HG03025 (cell line): ENCODE measurements around the gene ZNF219.

Experiments
- ATAC-seq: cut with Tn5 transposase; IDR thresholded peaks from one replicate; pipeline ENCODE4 v1.9.1; 2021; ENCODE audit warnings: mild to moderate bottlenecking, moderate library complexity; ENCODE audit not compliant: unreplicated experiment, low FRiP score

The ZNF219 gene

DNA sequence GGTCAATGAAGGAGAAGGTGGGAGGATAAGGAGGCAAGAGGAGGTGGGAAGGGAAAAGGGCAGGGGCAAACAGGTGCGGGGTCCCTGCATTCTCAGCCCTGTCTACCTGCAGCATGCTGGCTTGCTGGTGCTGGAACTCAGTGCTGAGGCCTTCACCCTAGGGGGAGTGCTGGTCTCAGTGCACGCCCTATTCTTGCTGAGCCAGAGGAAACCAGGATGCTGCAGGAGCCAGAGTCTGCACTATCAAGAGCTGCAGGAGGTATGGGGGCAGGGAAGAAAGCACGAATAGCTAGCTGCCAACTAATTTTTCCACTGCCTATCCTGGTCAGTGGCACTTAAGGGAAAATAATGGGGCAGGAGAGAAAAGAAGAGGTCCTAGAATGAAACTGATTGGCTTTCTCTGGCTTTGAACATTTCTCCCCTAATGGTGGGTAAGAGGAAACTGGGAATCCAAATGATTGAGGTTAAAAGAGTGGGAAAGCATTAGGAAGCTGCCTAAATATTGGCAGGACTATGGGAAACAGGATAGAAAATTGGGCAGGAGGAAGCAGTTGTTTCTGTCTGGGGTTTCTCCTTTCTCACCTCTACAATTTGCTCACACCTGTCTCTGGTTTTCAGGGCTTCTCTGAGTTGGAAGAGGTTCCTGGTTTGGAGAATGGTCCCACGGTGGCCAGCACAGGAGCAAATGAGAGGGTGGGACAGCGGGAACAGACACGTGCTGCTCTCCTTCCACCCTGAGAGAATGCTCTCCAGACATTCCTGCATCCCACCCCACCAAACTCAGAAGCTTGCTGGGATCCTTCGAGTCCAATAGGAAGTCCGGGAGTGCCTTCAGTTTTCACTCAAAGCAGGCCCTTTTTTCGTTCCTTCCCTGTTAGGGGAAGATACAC is 4.3 kb upstream of the ZNF219 start:
- no peak for ATAC-seq

DNA sequence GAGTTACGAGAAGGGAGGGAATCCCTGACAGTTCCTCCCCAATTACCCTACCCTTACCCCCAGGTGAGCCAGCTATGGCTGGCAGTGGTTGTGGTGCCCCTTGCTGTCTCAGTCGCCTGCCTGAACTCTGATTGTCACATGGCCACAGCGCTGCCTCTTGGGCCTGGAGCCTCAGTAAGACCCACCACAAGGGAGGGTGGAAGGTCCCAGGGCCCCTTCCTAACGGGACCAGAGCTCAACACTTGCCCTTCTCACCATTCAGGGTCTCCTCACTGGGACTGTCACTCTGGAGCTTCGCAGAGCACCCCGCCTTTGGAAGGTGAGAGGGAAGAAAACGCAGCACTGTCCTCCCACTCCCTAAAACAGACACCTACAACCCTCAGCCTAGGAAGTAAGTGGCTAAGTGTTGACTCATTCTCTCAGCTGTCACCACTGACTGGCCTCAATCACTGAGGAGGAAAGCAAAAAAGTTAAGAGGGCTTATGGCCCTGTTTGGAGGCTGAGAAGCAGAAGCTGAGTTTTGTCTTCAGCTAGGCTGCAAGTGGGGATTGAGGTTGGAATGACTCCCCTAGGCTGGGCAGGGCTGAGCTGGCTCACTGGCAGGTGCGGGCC is 3.5 kb upstream of the ZNF219 start:
- no peak for ATAC-seq

DNA sequence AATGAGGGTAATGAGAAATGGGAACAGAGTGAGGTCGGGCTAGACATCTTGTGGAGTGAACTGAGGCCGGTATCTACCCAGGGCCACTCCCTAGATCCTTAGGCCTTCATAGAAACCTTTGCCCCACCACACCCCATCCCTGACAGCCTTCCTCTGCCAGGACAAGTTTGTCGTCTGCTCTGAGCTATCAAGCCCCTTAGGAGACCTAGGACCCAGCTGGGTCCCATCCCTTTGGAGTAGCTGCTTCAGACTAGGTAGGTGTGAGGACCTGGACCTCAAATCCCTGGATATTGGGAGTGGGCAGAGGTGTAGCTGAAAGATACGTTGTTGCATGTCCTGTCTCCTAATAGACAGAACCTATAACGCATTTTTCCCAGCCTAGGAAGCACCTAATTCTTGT is 2.5 kb upstream of the ZNF219 start, which contains the start of gene TMEM253:
TSS of gene TMEM253 (plus strand) at position 136 of the 400 bp plus-strand sequence. CDS start 278 bp downstream, outside the sequence.
- ATAC-seq: no peak

DNA sequence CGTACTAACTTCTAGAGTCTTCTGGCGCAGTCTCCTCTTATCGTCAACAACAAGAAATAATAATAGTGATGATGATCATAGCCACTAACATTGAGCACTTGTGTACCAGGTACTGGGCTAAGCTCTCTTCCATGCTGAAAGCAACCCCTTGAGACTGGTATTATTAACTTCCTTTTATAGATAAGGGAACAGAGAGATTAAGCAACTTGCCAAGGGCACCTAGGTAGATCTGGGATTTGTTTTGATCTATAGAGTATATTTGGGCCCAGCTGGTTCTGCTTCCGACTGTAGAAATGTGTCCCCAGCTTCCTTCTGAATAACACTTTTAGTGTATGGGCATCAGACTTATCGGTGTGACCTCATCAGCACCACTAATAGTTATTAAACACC is 1.1 kb upstream of the ZNF219 start:
- ATAC-seq: no peak

DNA sequence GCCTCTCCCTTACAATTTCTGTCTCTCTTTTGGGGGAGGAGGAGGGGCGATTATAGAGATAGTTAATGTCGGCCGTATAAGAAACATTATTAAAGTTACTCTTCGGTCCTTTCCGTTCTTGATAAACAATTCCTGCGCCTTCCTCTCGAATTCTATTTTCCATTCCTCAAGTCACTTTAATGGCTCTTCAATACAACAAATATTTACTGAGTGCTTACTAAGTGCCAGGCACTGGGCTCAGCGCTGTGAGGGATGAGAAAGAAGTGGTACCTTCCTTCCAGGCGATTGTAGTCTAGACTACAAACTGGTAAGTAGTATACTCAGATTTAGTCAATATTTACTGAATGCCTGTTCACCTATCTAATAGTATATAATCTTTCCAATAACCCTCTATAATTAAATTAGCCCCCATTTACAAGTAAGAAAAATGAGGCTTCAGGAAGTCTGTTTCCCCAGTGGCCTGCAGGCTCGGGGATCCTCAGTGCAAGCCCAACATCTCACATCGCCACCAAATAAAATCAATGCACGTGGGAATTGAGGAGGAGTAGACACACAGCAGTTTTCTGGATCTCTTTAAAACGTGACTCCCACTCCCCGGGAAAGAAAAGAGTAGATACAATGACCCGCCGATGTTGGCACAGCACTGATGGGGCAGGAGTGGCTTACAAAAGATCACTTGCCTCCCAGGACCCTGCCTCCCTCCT is 589 bp upstream of the ZNF219 start:
- ATAC-seq: no peak

DNA sequence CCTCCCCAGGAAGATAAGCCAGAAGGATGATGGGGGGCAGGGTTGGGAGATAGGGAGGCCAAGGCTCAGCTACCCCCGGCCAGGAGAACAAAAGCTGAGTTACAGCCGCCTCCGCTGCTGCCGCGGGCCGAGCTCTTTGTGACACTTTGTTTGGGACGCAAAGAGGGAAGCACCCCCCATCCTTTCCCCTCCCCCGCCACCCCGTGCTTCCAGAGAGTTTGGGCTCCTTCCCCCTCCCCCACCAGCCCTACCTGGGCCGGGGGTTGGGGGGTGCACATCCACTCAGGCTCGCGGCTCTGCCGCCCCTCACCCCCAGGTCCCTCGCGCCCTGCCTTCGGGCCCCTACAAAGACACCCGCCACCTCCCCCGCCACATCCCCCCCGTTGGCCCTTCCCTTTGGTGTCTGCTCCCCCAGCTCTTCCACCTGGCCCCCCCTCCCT is 799 bp downstream of the ZNF219 start:
- ATAC-seq: no peak

DNA sequence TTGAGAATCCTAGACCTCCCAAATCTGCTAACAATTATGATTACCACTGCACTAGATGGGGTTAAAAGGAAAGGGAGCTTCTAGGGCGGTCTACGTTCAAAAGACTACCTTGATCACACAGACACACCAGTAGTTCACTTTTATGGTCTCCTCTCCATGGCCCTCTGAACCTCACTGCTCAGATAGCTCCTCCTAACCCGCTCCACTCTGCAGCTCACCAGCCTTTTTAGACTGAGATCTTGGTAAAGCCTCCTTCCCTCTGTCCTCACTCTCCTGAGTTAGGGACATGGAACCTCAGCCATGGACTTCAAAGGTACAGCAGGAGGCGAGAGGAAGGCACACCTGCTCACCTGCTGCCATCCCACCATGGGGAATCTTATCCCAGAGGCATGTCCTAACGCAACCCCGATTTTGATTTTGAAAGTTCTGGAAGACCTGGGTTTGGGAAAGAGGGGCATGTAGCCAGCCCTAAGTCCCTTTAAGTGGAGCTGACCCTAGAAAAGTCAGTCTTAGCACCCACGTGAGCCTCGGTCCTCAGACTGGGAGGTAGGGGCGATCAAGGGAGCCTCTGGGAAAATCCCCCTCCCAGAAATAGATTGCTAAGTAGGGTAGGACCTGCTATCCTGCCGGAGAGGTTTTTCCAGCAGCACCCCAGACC is 1.3 kb downstream of the ZNF219 start:
- ATAC-seq: no peak

DNA sequence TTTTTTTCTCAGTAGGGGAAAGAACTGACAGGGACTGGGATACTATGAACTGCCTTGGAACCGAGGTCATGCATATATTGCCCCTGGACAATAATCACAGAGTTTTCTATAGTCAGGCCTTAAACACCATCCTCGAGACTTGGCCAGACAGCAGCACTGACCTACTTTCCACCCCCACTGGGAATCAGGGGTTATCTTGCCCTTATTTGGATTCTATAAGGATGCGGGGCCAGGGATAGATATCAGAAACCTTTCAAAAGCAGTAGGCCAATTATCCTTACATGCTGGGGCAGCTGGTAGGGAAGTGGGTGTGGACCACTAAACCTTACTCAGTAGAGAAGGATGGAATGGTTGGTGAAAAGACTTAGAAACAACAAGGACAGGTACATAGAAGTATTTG is 2.0 kb downstream of the ZNF219 start:
- no peak for ATAC-seq

DNA sequence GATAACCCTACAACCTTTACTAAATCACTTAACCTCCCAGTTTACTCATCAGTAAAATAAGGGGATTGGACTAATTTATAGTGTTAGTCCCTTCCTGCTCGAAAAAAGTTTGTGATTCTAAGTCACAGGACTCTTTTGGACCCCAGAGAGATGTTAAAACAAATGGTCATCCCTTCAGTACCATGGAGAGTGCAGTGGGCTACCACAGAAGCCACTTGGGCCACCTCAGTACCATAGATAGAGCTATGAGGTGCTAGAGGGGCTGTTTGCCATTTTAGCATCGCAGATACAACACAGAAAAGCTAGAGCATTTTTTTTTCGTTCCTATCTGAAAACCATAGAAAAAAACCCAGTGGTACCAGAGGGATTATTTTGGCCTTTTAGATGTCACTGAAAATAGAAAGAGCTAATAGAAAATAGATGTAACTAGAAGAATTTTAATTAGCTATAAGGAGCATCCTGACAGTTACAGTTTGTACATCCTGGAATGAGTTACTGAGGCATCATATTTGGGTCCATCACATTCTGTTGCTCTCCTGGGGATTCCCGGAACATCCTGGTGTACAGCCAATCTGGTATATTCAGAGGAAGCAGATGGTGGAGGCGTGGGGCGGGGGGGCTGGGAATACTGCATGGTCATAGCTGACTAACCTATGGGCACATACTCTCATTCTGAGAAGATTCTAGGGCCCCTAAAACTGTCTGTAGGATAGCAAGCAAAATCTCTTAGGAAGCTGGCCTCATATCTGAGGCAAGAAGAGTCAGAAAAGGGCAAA is 2.8 kb downstream of the ZNF219 start:
- ATAC-seq: no peak

DNA sequence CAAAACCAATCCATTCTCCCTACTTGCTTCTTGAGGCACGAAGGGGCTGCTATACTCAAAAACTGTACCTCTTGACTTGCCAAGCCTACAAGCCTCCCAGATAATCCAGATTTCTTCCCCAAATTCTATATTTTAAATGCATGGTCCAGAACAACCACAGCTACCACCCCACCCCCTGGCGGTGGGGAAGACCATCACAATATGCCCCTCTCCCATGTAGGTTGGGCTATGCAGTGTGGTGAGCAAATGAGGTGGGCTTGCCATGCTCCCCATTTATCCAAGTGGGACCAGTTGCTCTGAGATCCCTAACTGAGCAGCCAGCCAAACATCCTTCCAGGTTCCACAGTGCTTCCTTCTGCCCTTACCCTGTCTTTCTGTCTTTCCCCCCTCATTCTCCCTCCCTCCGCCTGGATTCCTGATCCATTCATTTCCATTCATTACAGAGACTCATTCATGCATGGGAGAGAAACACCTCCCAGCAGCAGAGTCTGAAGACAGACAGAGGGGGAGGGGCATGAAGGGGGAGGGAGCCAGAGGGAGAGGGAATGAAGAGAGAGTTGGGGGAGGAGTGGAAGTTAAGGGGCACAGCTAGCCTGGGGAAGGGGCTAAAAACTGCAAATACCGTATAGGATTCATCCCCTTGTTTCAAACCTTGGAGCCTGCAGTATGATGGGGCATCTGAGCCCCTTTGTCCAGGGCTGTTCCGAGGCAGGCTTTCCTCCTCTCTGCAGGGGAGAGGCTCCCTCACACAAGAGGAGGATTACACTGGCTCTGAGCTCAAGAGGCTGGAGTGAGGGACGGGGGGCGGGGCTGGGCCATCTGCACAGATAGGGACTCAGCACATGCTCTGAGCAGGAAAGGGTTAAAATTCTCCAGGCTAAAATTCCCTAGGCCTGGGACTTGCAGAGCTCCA is 4.4 kb downstream of the ZNF219 start:
- no peak for ATAC-seq

DNA sequence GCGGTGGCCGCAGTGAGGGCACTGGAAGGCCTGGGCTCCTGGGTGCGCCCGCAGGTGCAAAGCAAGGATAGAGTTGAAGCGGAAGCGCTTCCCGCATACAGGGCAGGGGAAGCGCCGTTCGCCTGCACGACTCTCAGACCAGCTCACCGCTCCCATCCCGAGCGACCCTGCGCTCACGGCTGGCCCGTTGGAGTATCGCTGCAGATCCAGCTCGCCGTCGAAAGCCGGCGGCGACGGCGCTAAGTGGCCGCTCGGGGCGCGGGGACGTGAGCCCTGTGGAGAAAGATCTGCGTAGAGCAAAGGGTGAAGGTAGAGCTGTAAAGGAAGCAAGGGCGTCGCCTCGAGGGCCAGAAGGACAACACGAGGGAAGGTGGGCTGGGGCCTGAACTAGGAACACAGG is 5.4 kb downstream of the ZNF219 start:
- ATAC-seq: no peak

DNA sequence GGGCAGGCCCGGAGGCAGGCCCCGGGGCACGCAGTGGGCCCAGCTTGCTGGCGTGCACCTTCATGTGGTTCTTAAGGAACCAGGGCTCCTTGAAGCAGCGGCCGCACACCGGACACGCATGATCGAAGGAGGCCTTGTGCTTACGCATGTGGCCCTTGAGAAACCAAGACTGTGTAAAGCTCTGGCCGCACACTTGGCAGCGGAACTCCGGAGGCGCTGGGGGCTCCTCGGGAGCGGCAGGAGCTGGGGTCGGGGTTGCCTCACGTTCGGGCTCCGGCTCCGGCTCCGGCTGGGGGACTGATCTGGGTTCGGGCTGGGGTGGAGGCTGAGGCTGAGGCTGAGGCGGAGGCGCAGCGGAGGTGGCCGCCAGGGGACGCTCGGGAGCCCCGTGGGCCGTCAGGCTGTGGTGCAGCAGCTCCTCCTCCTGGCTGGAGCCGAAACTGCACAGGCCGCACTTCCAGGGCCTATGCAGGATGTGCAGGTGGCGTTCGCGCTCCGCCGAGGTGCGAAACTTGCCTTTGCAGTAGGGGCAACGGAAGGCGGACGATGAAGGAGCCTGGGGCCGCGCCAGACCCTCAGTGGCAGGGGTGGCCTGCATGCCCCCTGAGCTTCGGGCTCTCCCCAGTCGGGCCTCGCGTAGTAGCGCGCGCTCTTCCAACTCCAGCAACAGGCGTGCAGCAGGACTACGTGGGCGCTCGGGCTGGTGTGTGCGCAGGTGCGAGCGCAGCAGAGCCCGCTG is 6.0 kb downstream of the ZNF219 start:
- peak; percentile 71 for ATAC-seq

DNA sequence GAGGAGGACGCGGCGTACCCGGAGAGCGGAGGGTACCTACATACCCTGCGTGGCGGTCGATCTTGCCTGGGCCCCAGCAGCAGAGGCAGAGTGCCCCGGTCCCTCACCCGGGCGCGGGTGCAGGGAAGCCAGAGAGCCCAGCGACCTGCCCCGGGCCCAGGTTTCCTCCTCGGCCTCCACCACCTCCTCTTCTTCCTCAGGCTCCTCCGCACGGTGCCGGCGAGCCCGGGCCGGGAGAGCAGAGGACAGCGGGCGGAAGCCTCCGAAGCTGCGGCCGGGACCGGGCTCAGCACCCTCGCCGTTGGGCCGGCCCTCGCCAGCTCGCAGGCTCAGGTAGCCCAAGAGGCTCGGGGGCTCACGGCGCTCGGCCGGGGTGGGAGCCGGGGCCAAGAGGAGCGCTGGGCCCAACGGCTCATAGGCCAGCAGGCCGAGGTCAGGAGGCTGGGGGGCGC is 6.6 kb downstream of the ZNF219 start:
- ATAC-seq: no peak

DNA sequence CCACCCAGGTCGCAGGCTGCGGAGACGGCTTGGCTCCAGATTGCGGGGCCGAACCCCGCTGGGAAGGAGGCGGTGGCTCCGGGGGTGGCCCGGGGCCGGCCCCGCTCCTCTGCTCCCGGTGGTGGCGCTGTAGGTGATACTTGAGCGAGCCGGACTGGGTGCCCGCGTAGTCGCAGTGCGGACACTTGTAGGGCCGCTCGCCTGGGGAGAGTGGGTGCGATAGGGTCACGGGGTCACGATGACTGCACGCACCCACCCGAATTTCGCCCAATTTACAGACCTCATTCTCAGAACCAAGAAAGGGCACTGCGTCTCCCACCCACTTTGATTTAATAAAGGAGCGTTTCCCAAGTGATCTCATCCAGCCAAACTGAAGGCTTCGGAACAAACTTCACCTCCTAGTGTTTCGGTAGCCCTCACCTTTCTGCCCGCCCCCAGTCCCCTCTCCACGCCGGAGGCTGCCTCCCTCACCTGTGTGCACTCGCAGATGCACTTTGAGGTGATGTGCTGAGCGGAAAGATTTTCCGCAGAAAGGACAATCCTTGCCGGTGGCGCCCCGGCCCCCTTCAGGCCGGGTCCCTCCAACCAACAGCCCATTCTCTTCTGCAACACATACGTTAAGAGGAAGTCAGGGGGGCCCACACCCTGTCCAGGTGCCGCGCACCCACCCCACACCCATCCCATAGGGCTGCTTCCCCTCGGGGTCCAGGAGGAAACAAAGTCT is 7.4 kb downstream of the ZNF219 start:
- no peak for ATAC-seq

DNA sequence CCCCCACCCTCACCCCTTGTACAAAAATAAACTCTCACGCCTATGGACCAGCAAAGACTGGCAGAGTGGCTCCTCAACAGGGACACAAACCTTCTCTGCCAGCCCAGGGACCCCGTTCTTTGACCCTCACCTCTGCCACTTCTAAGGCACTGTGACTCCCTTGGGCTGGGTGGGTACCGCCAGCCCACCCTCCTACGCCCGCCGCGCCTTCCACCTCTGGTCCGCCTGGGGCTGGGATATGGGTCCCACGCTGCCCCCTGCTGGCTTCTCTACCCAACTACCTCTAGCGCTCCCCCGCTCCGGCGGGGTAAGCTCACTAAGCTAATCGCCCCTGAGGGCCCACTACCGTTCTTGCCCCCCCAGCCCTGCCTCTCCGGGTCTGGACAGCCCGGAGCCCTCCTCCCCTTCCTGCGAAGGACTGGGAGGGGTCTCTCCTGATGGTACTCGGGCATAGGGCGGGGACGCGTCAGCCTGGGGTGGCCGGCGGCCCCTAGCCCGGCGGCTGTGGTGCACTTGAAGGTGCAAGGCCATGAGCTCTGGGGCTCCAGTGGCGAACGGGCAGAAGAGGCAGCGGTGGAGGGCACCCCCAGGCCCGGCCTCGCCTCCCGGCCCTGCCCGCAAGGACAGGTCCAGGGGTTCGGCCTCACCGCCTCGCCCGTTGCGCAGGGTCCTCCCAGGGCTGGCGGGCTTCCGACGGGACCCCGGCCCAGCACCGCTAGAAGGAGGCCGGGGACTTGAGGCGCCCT is 8.1 kb downstream of the ZNF219 start:
- no peak for ATAC-seq

DNA sequence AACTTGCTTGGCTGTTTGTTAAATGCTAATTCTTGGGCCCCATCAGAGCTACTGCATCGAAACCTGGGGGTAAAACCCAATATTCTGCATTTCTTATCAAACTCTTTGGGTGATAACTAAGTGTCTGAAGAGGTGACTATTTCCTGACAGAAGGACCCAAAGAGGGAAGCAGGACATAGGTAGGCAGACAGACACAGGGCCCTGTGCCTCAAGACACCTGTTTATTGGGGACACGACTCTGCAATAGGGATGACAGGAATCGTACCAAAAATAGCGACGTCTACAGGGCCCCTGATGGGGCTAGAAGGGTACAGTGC is 8.6 kb downstream of the ZNF219 start:
- no peak for ATAC-seq

DNA sequence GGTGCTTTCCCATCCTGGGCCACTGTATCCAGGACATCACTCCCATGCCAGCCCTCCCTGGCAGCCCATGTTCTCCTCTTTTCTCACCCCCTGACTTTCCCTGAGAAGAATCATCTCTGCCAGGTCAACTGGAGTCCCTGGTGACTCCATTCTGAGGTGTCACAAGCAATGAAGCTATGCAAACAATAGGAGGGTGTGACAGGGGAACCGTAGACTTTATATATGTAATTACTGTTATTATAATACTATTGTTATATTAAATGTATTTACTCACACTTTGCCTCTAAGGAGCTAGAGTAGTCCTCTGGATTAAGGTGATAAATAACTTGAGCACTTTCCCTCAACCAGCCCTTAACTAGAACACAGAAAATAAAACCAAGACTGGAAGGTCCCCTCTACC is 9.2 kb downstream of the ZNF219 start:
- ATAC-seq: no peak
